Mononuclear cell (primary cell): Measurements from ENCODE around the gene SLC9A6. TPM values are rescaled to one million over a fixed set of nuclear protein-coding genes. Genes with fewer than 3 reads are reported as not detected.

ENCODE experiments used
- H3K27me3 ChIP-seq: 2 replicates; pipeline ENCODE4 v1.6.0; 2011; ENCODE audit warnings: low read length, control low read depth; ENCODE audit not compliant: insufficient read depth
- H3K4me1 ChIP-seq: 2 replicates; pipeline ENCODE4 v1.5.1; 2011; ENCODE audit warnings: mild to moderate bottlenecking, low read length, control low read depth; ENCODE audit not compliant: insufficient read depth
- H3K4me3 ChIP-seq: 2 replicates; pipeline ENCODE4 v1.5.1; 2011; ENCODE audit warnings: mild to moderate bottlenecking, low read length, moderate library complexity
- H3K9me3 ChIP-seq: 2 replicates; pipeline ENCODE4 v1.5.1; 2011; ENCODE audit warnings: low read depth, mild to moderate bottlenecking, control low read depth, low read length
- total RNA-seq: library from RNA; depleted of rRNA; stranded (reverse); fragments of >200 nt; gene quantifications from one replicate; pipeline ENCODE4 v1.2.3, GENCODE V29; 2012

Gene SLC9A6
- 21.7 TPM for total RNA-seq

- H3K27me3 ChIP-seq = no peaks in the 10 kb centered on the region
- H3K9me3 ChIP-seq = no peaks in the 10 kb centered on the region
- H3K4me3 ChIP-seq = peak within 1 kb of the TSS; percentile 65
- peaks cover 48% of the 10 kb centered on the region for H3K4me1 ChIP-seq
Measured at GRCh38 chrX:135985157-135985972, at the start of gene SLC9A6. SLC9A6 (plus strand) TSS chrX:135985435; CDS start chrX:135985659, 224 bp downstream.

- H3K27me3 ChIP-seq = no peaks in the 10 kb centered on the region
- H3K4me1 ChIP-seq = no peaks in the 10 kb centered on the region
- no peak overlapping the region for H3K4me3 ChIP-seq
- no peaks in the 10 kb centered on the region for H3K9me3 ChIP-seq
Measured at GRCh38 chrX:135944486-135944885, 40.7 kb upstream of the SLC9A6 start.

GRCh38 chrX:135951291-135951690 lies 33.9 kb upstream of the SLC9A6 start:
- no peak overlapping the region for H3K4me3 ChIP-seq
- no peaks in the 10 kb centered on the region for H3K4me1 ChIP-seq
- H3K9me3 ChIP-seq = no peaks in the 10 kb centered on the region
- H3K27me3 ChIP-seq = no peaks in the 10 kb centered on the region

- H3K27me3 ChIP-seq = no peaks in the 10 kb centered on the region
- H3K9me3 ChIP-seq = no peaks in the 10 kb centered on the region
- peaks cover 18% of the 10 kb centered on the region for H3K4me1 ChIP-seq
- H3K4me3 ChIP-seq = peak overlapping the region; percentile 80
Measured at GRCh38 chrX:135973025-135973547, 12.1 kb upstream of the SLC9A6 start.

- Histone ChIP-seq H3K4me1 (peaks cover 18% of the 10 kb centered on the region), H3K27me3 (no peaks in the 10 kb centered on the region), H3K4me3 (peak within 1 kb of the TSS; percentile 80), H3K9me3 (no peaks in the 10 kb centered on the region)
Measured at GRCh38 chrX:135973548-135974278, 11.5 kb upstream of the SLC9A6 start, which contains the start of gene MMGT1. MMGT1 (minus strand) TSS chrX:135973988; CDS start chrX:135973675, 313 bp downstream.

- Histone ChIP-seq H3K9me3 (no peaks in the 10 kb centered on the region), H3K4me1 (peaks cover 18% of the 10 kb centered on the region), H3K27me3 (no peaks in the 10 kb centered on the region), H3K4me3 (peak overlapping the region; percentile 28)
Measured at GRCh38 chrX:135974279-135974856, 10.9 kb upstream of the SLC9A6 start.

GRCh38 chrX:135975421-135975820 lies 9.8 kb upstream of the SLC9A6 start:
- Histone ChIP-seq H3K27me3 (no peaks in the 10 kb centered on the region), H3K4me1 (peaks cover 18% of the 10 kb centered on the region), H3K9me3 (no peaks in the 10 kb centered on the region), H3K4me3 (no peak overlapping the region)

- Histone ChIP-seq H3K4me3 (no peak overlapping the region), H3K9me3 (no peaks in the 10 kb centered on the region), H3K27me3 (no peaks in the 10 kb centered on the region), H3K4me1 (peaks cover 26% of the 10 kb centered on the region)
Measured at GRCh38 chrX:135977611-135978010, 7.6 kb upstream of the SLC9A6 start.

- no peak overlapping the region for H3K4me3 ChIP-seq
- H3K9me3 ChIP-seq = no peaks in the 10 kb centered on the region
- H3K27me3 ChIP-seq = no peaks in the 10 kb centered on the region
- H3K4me1 ChIP-seq = peaks cover 39% of the 10 kb centered on the region
Measured at GRCh38 chrX:135981010-135981409, 4.2 kb upstream of the SLC9A6 start.

- no peaks in the 10 kb centered on the region for H3K9me3 ChIP-seq
- H3K4me1 ChIP-seq = peaks cover 45% of the 10 kb centered on the region
- no peak overlapping the region for H3K4me3 ChIP-seq
- H3K27me3 ChIP-seq = no peaks in the 10 kb centered on the region
Measured at GRCh38 chrX:135981668-135982067, 3.6 kb upstream of the SLC9A6 start.

- no peak overlapping the region for H3K4me3 ChIP-seq
- H3K9me3 ChIP-seq = no peaks in the 10 kb centered on the region
- H3K27me3 ChIP-seq = no peaks in the 10 kb centered on the region
- H3K4me1 ChIP-seq = peaks cover 48% of the 10 kb centered on the region
Measured at GRCh38 chrX:135982860-135983259, 2.4 kb upstream of the SLC9A6 start.

GRCh38 chrX:135984256-135984655 lies 979 bp upstream of the SLC9A6 start:
- H3K9me3 ChIP-seq = no peaks in the 10 kb centered on the region
- peaks cover 48% of the 10 kb centered on the region for H3K4me1 ChIP-seq
- no peaks in the 10 kb centered on the region for H3K27me3 ChIP-seq
- H3K4me3 ChIP-seq = no peak overlapping the region

- Histone ChIP-seq H3K27me3 (no peaks in the 10 kb centered on the region), H3K9me3 (no peaks in the 10 kb centered on the region), H3K4me1 (peaks cover 48% of the 10 kb centered on the region), H3K4me3 (peak overlapping the region; percentile 65)
Measured at GRCh38 chrX:135984791-135985156, 461 bp upstream of the SLC9A6 start.

GRCh38 chrX:135985973-135986310 lies 707 bp downstream of the SLC9A6 start:
- Histone ChIP-seq H3K4me3 (peak overlapping the region; percentile 65), H3K9me3 (no peaks in the 10 kb centered on the region), H3K27me3 (no peaks in the 10 kb centered on the region), H3K4me1 (peaks cover 45% of the 10 kb centered on the region)

- H3K4me3 ChIP-seq = no peak overlapping the region
- no peaks in the 10 kb centered on the region for H3K9me3 ChIP-seq
- peaks cover 25% of the 10 kb centered on the region for H3K4me1 ChIP-seq
- no peaks in the 10 kb centered on the region for H3K27me3 ChIP-seq
Measured at GRCh38 chrX:135988245-135988644, 3.0 kb downstream of the SLC9A6 start.
